Subcutaneous adipose tissue (tissue), 4 donors: ENCODE measurements around the gene PLSCR5. TPM values are rescaled to one million over a fixed set of nuclear protein-coding genes. Genes with fewer than 3 reads are reported as not detected.

Source experiments
- small RNA-seq: library from RNA; depleted of rRNA; stranded (forward); fragments of <200 nt; gene quantifications from one replicate; pipeline ENCODE3, GENCODE V24; 2016
- total RNA-seq, 4 donors: library from RNA; depleted of rRNA; stranded (reverse); fragments of >200 nt; gene quantifications; one replicate each; pipeline ENCODE4 v1.1.0, GENCODE V29; 2016
- TF ChIP-seq, protein P1 (sequence below): fragments of 450-650 bp; IDR thresholded peaks from one replicate; pipeline ENCODE4 v1.5.1; 2016; ENCODE audit warnings: low read depth, mild to moderate bottlenecking, control low read depth, antibody characterized with exemption, moderate library complexity

Gene PLSCR5
- total RNA-seq, 4 donors from 2014 or later = not detected

DNA sequence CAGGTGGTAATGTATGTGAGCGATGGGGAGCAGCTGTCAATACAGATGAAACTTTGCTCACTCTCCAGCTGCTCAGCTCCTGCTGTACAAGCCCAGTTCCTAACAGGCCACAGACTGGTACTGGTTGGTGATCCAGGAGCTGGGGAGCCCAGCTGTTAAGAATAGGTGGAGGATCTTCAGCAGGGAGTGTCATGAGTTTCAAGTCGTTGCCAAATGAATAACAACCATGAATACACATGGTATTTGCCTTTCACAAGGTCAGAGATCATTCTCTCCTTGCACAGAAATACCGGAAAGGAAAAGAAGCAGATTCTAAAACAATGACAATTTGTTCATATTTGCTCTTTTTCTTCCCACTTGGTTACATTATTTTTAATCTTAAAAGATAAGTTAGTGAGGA is 65.8 kb downstream of the PLSCR5 start:
- TF ChIP-seq, protein P1, sequence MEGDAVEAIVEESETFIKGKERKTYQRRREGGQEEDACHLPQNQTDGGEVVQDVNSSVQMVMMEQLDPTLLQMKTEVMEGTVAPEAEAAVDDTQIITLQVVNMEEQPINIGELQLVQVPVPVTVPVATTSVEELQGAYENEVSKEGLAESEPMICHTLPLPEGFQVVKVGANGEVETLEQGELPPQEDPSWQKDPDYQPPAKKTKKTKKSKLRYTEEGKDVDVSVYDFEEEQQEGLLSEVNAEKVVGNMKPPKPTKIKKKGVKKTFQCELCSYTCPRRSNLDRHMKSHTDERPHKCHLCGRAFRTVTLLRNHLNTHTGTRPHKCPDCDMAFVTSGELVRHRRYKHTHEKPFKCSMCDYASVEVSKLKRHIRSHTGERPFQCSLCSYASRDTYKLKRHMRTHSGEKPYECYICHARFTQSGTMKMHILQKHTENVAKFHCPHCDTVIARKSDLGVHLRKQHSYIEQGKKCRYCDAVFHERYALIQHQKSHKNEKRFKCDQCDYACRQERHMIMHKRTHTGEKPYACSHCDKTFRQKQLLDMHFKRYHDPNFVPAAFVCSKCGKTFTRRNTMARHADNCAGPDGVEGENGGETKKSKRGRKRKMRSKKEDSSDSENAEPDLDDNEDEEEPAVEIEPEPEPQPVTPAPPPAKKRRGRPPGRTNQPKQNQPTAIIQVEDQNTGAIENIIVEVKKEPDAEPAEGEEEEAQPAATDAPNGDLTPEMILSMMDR = no peak

DNA sequence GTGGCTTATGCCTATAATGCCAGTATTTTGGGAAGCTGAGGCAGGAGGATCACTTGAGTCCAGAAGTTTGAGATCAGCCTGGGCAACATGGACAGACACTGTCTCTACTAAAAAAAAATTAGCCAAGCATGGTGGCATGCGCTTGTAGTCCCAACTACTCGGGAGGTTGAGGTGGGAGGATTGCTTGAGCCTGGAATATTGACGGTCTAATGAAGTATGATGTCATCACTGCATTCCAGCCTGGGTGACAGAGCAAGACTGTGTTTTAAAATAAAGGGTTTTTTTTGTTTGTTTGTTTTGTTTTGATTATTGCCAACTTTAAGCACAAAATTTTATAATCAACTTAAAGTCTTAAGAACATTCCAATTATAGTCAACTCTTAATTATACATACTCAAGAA is 67.5 kb downstream of the PLSCR5 start:
- TF ChIP-seq, protein P1 = no peak

DNA sequence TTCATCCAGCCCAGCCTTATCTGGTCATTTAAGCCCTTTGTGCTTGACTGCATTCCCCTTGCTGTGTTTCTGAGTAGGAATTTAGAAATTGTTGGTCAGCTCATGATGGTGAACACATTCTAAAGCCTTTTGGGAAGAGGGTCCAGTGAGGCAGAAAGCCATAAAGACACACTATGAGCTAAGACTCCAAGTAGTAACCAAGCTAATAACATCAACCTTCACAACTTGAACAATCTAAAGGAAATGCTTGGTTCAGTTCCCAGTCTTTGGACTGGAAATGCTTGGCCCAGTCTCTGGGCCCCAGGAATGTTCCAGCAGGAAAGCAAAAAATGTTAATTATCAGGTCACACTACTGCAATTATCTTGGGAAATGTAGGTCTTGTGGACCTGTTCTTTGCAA is 68.5 kb downstream of the PLSCR5 start:
- TF ChIP-seq, protein P1 = no peak

Small RNAs within 50 kb of the gene (small RNA-seq; reads per million reads assigned to genes)
- gene RNU6-428P = not detected

Other genes with a start within 250 kb of the PLSCR5 start
- not detected for gene PLSCR2, start 135.8 kb downstream of the PLSCR5 start, total RNA-seq
- 100 to 1,000 TPM; 111 to 182 (median 163) TPM for gene PLSCR1, start 60.7 kb downstream of the PLSCR5 start, total RNA-seq